Osteoblast (primary cell): ENCODE results near the gene RALBP1. TPM values are rescaled to one million over a fixed set of nuclear protein-coding genes. Genes with fewer than 3 reads are reported as not detected.
A peak's percentile ranks its signal among the peaks of the same experiment; 100 is the strongest.

ENCODE experiments used
- DNase-seq: peaks from one replicate; pipeline ENCODE4 v3.0.0; 2011; ENCODE audit warnings: low spot score, mixed read lengths; ENCODE audit not compliant: insufficient read length; ENCODE audit errors: missing footprints
- H2AFZ ChIP-seq: 2 replicates; pipeline ENCODE4 v1.6.0; 2011; ENCODE audit warnings: mild to moderate bottlenecking, low read length
- H3K27ac ChIP-seq: 2 replicates; pipeline ENCODE4 v1.5.1; 2011; ENCODE audit warnings: mild to moderate bottlenecking, low read depth, low read length, moderate library complexity
- H3K27me3 ChIP-seq: 2 replicates; pipeline ENCODE4 v1.6.0; 2012; ENCODE audit warnings: mild to moderate bottlenecking, control low read depth, inconsistent platforms, low read length, moderate library complexity; ENCODE audit not compliant: insufficient read depth
- H3K36me3 ChIP-seq: 2 replicates; pipeline ENCODE4 v1.5.1; 2011; ENCODE audit warnings: mild to moderate bottlenecking, low read length, control low read depth, moderate library complexity; ENCODE audit not compliant: insufficient read depth
- H3K4me1 ChIP-seq: 2 replicates; pipeline ENCODE4 v1.5.1; 2011; ENCODE audit warnings: mild to moderate bottlenecking, low read length, control low read depth, moderate library complexity; ENCODE audit not compliant: insufficient read depth
- H3K4me2 ChIP-seq: 2 replicates; pipeline ENCODE4 v1.6.0; 2011; ENCODE audit warnings: mild to moderate bottlenecking, low read length; ENCODE audit not compliant: insufficient read depth
- H3K4me3 ChIP-seq: fragments of 200-600 bp; sonication (generic); 3 replicates; pipeline ENCODE4 v1.5.1; 2012; ENCODE audit warnings: mild to moderate bottlenecking, low read length, inconsistent platforms; ENCODE audit not compliant: insufficient read depth
- H3K79me2 ChIP-seq: 2 replicates; pipeline ENCODE4 v1.6.0; 2012; ENCODE audit warnings: mild to moderate bottlenecking, low read length, control low read depth, inconsistent platforms; ENCODE audit not compliant: insufficient read depth
- H3K9me3 ChIP-seq: 2 replicates; pipeline ENCODE4 v1.5.1; 2011; ENCODE audit warnings: low read depth, low read length, control low read depth
- H4K20me1 ChIP-seq: 2 replicates; pipeline ENCODE4 v1.6.0; 2012; ENCODE audit warnings: mild to moderate bottlenecking, low read length, control low read depth; ENCODE audit not compliant: insufficient read depth
- CTCF ChIP-seq: IDR thresholded peaks from 2 replicates; pipeline ENCODE4 v1.5.1; 2011; ENCODE audit warnings: mild to moderate bottlenecking, low read depth, low read length, moderate library complexity; ENCODE audit errors: extremely low read depth
- total RNA-seq: library from RNA; depleted of rRNA; stranded (reverse); fragments of >200 nt; gene quantifications from 2 replicates; pipeline ENCODE4 v1.2.3, GENCODE V29; 2012

RALBP1 gene
- total RNA-seq, 1 donor: 90.8 TPM

- Histone ChIP-seq H3K9me3 (no peaks in the 10 kb centered on the region), H3K4me1 (no peaks in the 10 kb centered on the region), H3K4me3 (no peak overlapping the region), H3K36me3 (no peaks in the 10 kb centered on the region), H3K27me3 (no peaks in the 10 kb centered on the region), H2AFZ (no peak overlapping the region), H4K20me1 (no peaks in the 10 kb centered on the region), H3K4me2 (no peak overlapping the region), H3K27ac (no peak overlapping the region), H3K79me2 (no peaks in the 10 kb centered on the region)
- DNase-seq: no peak
- TF ChIP-seq CTCF: no peak
Measured at GRCh38 chr18:9468998-9469397, 6.3 kb upstream of the RALBP1 start.

- H2AFZ ChIP-seq: no peak overlapping the region
- no peaks in the 10 kb centered on the region for H3K36me3 ChIP-seq
- H3K9me3 ChIP-seq: no peaks in the 10 kb centered on the region
- H4K20me1 ChIP-seq: no peaks in the 10 kb centered on the region
- H3K27me3 ChIP-seq: no peaks in the 10 kb centered on the region
- no peaks in the 10 kb centered on the region for H3K79me2 ChIP-seq
- H3K4me1 ChIP-seq: peaks cover 6% of the 10 kb centered on the region
- H3K4me2 ChIP-seq: no peak overlapping the region
- no peak for DNase-seq
- TF ChIP-seq CTCF: no peak
- H3K27ac ChIP-seq: no peak overlapping the region
- no peak overlapping the region for H3K4me3 ChIP-seq
Measured at GRCh38 chr18:9469685-9470084, 5.6 kb upstream of the RALBP1 start.

- Histone ChIP-seq H3K9me3 (no peaks in the 10 kb centered on the region), H2AFZ (peak overlapping the region; percentile 99), H3K4me2 (peak overlapping the region; percentile 88), H3K27ac (peak overlapping the region; percentile 82), H4K20me1 (peaks cover 5% of the 10 kb centered on the region), H3K79me2 (peaks cover 40% of the 10 kb centered on the region), H3K36me3 (no peaks in the 10 kb centered on the region), H3K4me1 (peaks cover 9% of the 10 kb centered on the region), H3K27me3 (no peaks in the 10 kb centered on the region), H3K4me3 (peak overlapping the region; percentile 92)
- peak; percentile 89 for DNase-seq
- no peak for TF ChIP-seq CTCF
Measured at GRCh38 chr18:9474108-9474982, 968 bp upstream of the RALBP1 start.
